NCI-H524 treated with DMSO at 0.1 percent for 48 hours (cell line): ENCODE data around the gene ZNF669.
A peak's percentile ranks its signal among the peaks of the same experiment; 100 is the strongest.
"Not testable (repeated sequence)": the region's sequence is repeated elsewhere in the genome, so short reads cannot be mapped to it uniquely, and the experiment has no call there.

Experiments
- DNase-seq: peaks from one replicate; lab custom pipeline; 2025; lab: John Stamatoyannopoulos, UW

ZNF669 gene

DNA sequence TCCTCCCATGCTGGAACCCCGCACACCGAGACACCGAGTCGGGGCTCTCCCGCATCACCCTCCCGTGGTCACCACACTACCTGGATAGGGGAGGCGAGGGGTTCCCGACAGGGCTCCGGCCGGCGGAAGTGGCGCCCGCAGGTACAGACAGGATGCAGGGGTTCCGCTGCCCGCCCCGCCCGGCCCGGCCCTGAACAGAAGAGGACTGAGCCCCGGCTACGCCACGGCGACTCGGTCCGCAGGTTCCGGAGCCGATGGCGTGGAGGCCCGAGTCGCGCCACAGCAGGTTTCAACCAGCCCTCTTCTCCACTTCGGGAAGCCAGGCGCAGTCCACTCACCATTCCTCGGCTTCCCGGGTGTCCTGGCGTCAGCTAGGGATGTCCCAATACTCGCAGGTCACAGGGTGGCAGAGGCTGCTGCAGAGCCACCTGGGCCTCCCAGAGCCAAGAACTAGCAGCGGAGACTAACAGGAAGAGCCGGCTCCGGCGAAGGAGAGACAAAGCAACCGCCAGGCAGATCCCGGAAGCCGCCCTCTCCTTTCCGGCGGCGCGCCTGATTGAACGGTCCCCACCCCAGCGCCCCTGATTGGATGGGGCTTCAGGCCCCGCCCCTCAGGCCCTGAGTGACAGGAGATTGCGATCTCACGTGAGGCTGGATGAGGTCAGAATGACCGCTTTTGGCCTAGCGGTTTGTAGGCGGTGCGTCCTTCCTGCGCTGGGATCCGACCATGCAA, at the start of gene ZNF669:
Gene ZNF669, minus strand, starts transcription at position 498 of the 733 bp plus-strand sequence. Its CDS starts 157 bp downstream, at position 341.
- DNase-seq: peak; percentile 60

DNA sequence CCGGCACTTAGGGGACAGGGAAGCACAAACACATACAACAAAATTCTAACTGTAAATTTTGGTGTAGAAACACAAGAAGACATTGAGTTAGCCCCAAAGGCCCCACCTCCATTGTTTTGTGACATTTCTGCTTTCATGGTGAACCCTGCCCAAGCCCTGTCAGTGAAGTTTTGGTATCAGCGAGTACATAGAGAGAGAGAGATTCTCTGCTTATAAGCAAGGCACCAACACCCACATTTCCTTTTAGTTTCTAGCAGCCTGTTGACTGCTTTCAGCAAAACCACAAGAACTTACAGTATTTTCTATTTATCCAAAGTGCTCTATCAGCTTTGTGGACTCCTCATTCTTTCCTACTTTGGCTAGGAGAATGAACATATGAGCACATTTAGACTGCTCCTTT, 43.6 kb upstream of the ZNF669 start:
- no peak for DNase-seq

DNA sequence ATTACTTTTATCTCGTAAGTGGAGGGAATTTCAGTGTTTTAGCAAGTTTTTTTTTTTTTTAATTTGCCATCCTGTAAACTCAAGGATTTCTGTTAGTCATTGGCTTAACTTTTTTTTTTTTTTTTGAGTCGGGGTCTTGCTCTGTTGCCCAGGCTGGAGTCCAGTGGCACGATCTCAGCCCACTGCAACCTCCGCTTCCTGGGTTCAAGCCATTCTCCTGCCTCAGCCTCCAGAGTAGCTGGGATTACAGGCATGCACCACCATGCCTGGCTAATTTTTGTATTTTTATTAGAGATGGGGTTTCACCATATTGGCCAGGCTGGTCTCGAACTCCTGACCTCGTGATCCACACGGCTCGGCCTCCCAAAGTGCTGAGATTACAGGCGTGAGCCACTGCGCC, 43.0 kb upstream of the ZNF669 start:
- not testable (repeated sequence) for DNase-seq

DNA sequence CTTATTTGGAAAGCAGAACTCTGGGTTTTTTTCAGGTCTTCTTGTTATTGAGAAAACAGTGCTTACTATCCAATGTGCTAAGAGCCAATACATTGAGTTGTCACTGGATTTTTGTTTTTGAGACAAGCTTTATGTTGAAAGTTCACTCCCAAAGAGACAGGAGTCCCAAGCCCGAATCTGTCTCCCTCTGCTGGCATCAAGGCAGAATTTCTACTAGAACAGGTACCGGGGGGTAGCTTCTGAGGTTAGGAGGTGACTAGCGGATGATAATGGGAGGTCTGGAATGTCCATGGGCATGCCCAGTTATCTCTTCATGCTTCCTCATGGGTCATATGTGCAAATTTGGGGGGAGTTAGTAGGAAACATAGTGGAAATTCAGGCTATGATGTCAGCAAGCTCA, 42.5 kb upstream of the ZNF669 start:
- no peak for DNase-seq

DNA sequence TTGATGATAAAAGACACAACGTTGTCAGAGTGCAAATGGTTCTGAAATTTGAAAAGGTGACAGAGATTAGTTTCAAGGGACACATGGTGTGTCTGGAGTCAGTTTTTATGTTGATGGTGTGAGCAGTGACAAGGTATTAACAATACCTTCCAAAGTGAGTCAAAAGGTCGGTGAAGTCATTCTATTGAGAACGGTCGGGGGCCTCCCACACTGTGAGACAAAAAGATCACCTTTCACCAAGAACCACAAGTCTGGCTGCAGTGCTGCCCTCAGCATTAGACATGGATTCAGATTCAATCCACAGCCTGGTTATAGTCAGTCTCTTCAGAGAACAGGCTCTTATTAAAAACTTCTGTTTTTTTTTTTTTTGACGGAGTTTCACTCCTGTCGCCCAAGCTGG, 41.1 kb upstream of the ZNF669 start:
- DNase-seq: no peak

DNA sequence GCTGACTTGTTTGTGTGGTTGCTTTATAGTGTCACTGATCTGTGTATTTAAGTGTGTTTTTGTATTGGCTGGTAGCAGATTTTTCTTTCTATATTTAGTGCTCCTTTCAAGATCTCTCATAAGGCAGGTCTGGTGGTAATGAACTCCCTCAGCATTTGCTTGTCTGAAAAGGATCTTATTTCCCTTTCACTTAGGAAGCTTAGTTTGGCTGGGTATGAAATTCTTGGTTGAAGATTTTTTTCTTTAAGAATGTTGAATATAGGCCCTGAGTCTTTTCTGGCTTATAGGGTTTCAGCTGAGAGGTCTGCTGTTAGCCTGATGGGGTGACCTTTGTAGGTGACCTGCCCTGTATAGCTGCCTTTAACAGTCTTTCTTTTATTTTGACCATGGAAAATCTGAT, 35.4 kb upstream of the ZNF669 start:
- DNase-seq: not testable (repeated sequence)

DNA sequence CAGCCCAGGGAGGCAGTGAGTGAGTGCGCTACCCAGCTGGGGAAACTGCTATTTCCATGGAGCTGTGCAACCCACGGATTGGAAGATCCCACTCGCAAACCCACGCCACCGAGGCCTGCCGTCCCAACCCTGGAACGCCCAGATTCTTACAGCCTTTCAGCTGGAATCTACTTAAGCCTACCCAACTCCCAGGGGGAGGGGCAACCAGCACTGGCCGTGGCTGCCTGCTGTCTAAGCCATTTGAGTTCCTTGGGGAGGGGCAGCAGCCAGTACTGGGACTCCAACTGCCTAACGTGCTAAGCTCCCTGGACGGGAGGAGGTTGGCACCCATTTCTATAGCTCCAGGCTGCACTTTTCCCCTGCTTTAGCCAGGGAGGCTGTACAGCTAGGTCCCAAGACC, 27.1 kb upstream of the ZNF669 start:
- DNase-seq: peak; percentile 63

DNA sequence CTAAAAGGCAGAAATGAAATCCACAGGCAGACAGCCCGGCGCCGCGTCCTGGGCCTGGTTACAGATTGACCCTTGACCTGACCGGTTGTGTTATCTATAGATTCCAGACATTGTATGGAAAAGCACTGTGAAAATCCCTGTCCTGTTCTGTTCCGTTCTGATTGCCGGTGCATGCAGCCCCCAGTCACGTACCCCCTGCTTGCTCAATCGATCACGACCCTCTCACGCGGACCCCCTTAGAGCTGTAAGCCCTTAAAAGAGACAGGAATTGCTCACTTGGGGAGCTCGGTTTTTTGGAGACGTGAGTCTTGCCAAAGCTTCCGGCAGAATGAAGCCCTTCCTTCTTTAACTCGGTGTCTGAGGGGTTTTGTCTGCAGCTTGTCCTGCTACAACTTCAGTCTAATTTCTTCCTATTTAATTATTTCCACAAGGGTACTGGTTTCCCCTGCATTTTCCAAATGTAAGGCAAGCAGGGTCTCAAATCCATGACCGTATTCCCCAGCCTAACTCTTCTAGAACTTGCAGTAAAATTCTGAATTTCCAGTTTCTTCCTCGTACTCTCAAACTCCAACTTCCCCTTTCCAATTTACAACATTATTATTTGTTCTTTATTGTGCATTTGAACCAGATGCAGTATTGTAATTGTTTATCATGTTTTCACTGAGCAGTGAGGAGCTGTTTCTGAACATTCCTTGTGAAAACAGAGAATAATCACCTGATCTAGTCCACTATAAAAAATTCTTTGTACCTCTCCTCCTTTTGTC, 23.5 kb upstream of the ZNF669 start:
- not testable (repeated sequence) for DNase-seq

DNA sequence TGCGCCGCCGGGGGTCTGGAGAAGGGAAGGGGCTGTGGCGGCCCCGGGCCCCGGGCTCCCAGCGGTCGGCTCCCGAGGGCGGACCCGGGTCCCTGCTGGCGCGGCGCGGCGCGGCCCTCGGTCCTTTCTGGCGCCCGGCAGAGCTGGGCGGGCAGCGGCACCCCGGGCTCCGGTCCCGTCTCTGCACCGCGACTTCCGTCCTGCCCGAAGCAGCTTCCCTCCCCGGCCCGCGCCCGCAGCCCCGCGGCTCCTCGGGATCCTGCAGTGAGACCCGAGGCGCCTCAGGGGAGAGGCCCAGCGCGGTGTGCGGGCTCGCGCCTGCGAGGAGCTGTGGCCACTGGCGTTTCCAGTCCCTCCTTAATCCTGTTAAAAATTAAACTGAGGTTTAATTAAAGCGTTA, 22.4 kb upstream of the ZNF669 start:
- not testable (repeated sequence) for DNase-seq

DNA sequence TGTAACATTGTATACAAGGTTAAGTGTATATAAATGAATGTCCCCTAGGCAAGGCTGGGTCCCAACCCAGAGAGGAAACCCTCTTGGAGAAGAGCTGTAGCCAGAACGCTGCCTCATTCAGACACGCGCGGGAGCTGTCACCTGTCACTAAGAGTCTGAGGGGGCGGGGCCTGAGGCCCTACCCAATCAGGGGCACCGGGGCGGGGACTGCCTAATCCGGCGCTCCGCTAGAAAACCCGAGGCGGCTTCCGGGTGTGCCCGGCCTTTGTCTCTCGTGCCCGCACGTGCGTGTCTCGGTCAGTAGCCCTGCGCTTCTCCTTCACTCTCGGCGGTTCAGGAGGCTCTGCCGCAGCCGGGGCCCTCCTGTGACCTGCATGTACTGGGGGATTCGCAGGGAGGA, 22.0 kb upstream of the ZNF669 start:
- not testable (repeated sequence) for DNase-seq

DNA sequence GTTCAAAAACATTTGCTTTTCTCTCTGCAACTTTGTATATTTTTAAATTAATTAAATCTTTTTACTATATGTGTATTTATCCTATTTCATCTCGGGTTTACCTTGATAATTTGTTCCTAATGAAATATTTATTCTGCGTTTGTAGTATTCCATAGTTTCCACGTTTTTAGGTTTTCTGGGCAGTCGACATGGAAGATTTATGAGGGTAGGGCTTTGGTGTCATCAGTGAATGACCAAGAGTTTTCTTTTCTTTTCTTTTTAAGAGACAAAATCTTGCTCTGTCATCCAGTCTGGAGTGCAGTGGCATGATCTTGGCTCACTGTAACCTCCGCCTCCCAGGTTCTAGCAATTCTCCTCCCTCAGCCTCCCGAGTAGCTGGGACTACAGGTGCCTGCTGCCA, 17.2 kb upstream of the ZNF669 start:
- DNase-seq: no peak

DNA sequence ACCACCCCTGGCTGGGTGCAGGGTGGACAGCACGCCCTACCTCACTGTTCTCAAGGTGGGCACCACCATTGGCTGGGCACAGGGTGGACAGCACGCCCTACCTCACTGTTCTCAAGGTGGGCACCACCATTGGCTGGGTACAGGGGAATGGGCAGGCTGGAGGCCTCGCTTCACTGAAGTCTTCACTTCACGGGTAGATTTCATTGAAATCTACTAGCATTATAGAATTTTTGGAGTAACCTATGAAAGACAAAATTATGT, 16.2 kb upstream of the ZNF669 start:
- not testable (repeated sequence) for DNase-seq

DNA sequence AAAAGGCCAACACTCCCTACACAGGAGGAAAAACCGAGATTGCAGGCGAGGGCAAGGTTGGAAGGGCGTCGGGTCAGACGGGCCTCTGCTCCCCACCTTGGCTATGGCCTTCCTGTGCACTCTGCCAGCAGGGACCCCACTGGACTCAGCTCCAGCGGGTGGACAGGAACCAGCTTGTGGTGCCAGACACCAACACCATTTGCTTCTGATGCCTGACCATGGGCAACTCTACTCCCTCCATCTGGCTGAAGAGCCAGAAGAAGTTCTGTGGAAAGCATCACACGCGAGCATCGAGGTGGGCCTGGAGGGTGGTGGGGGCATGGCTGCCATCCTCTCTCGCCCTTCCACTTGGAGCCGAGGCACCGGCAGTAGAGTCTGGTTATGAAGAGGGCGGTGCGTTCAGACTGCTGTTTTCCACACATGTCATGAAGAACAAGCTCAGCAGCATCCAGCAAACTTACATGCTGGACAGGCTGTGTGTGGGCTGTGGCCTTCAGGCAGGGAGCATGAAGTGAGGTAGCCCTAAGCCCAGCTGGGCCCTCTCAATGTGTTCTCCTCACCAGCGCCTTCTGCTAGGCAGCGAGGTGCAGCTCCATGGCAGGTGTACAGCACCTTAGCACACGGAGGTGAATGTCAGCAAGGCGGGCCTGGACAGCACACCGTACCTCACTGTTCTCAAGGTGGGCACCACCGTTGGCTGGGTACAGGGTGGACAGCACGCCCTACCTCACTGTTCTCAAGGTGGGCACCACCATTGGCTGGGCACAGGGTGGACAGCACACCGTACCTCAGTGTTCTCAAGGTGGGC, 15.6 kb upstream of the ZNF669 start:
- no peak for DNase-seq

DNA sequence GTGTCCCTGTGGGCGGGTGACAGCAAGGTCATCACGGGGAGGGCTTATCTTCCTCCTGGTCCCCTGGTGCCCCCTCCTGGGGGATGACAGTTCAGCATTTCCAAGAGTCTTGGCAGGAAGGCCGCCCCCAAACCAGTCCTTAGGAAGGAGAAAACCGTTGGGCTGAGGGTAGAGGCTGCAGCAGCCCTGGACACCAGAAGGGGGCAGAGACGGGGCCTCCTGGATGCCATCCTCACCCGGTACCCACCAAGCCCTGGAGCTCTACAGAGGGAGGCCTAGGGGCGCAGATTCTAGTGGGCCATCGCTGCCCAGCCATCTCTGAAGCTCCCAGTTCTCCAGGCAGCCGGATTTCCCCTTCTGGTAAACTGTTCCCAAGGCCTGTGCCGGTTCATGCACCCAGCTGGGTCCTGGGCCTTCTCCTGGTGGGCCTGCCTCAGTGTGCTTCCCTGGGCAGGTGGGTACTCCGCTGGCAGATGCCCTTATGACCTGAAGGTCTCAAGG, 14.8 kb upstream of the ZNF669 start:
- no peak for DNase-seq

DNA sequence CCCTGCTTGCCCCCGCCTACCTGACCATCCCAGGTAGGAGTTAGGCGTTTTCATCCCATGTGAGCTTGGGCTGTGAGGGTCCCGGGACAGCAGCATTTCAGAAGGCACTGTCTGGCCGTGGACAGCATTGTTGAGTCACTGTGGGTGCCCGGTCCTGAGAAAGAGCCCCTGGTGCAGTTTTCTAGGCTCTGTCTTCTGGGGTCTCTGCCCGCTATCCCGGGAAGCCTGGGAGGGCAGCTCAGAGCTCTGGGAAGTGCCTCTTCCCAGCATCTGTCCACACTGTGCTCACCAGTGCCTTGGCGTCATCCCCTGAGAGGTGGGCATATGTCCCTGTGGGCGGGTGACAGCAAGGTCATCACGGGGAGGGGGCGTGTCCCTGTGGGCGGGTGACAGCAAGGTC, 11.4 kb upstream of the ZNF669 start:
- no peak for DNase-seq

DNA sequence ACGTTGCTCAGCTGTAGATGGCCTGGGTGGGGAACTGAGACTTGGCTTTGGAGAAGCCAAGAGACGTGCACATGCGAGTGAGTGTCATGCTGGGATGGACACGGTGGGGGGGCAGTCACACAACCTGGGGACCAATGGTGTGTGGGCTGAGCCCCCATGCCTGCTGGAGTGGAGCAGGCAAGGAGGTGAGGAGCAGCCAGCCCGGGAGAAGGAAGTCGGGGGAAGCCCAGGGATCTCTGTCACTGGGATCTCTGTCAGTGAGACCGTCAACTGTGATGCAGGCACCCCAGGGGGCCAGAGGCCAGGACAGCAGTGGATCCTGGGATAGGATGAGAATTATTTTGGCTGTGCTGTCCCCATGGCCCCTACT, 11.0 kb upstream of the ZNF669 start:
- DNase-seq: no peak

DNA sequence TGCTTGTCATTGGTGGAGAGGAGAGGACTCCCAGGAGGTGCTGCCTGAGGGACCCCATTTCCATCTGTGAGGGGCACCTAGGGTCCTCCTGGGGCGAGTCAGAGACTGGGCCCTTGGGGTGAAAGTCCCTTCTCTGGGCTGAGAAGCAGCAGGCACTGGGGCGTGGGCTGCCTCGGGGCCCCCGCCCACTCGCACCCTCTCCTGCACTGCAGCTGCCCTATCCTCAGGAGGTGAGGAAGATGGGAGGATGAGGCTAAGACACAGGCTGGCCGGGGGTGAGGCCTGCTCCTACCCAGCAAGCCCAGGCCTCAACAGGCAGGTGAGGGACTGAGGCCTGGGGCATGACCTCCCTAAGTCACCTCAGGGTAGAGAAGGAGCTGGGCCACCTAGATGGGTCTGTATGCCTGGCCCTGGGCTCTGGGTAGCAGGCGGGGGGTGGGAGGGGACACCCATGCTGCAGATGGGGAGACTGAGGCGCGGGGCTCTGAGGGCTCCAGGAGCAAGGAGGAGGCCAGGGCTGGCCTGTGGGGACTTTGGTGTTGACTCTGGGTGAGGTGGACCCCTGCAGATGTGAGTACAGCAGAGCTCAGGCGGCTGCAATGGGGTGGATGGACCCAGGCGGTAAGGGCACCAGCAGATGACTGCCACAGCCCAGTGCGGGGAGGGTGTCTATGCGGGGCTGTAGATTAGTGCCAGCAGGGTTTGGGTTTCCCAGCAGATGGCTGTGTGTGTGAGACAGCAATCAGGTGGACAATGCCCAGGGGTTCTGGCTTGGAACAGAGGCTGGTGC, 10.4 kb upstream of the ZNF669 start:
- DNase-seq: no peak

DNA sequence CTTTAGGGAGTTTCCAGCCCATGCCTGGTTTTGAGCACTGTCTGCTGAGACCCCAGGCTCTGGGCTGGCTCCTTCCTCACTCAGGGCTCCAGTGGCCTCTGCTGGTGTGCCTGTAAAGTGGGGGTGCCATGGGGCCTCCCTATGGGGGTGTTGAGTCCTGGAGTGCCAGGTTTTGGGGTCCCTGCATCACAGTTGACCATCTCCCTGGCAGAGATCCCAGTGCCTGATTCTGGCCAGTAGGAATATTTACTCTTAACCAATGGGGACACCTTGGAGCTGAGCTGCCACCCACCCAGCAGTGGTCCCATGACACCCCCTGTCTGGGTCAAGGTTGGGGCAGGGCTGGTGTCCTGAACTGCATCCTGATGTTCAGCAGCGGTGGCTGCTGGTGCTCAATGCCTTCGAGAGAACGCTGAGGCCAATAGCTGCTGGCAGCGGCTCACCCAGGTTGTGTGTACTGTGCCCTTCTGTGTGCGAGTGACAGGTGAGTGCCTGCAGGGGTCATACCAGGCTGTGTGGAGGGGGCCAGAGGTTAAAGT, 9.6 kb upstream of the ZNF669 start:
- no peak for DNase-seq

DNA sequence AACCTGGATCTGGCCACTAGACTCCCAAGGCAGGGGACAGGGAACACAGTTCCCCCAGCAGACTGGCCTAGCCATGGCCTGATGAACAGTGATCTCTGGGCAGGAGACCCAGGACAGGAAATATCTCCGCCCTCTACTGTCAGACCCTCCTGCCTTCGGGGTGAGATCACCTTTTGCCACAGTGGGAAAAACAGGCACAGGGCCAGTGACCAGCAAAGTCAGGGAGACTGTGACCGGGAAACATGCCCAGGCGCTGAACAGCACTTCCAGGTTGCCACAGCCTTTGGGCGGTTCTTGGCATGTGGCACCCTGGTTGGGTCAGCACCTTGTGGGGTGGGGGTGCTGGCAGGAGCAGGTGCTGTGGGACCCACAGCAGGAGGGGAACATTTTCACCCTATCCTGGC, 8.9 kb upstream of the ZNF669 start:
- DNase-seq: no peak

DNA sequence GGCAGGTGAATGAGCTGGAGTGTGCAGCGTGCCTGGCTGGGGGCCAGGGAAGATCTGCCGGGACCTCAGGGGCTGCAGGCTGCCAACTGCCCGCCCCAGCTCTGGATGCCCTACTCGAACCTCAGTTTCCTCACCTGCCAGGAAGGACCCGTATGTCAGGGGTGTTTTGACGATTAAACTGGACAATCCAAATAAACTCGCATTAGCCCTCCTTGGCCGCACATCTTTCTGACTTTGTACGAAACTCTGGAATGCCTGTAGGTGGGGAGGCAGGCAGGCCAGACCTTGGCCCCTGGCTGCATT, 8.3 kb upstream of the ZNF669 start:
- no peak for DNase-seq

DNA sequence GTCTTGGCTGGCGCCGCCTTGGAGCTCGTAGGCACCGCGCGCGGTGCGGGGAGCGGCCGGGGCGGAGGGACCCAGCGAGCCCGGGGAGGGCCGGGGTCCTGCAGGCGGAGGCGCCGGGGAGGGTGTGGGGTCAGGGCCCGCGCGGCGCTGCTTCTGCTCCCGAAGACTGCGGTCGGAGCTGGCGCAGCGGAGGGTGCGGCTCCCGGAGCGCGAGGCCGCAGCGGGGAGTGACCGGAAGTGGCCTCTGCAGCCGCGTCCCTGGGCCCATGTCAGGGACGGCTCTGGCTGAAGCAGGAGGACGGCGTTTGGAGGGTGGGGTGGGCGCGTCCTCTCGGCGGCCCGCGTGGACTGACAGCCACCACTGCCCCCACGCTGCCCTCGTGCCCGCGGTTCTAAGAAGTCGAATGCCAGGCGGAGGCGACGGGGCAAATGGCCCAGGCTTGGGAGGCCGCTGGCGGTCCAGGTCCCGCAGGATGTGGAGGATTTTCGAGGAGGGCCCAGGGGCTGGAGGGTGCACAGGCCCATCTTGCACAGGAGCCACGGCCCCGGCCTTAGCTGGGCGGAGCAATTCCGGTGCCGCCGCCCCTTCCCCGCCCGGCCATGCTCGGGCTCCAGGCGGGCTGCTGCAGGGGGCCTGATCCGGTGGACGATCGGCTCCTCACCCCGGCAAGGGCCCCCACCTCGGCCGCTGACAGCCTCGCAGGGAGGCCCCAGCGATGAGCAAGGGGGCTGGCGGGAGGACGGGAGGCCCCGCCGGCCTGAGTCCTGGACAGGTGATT, 7.7 kb upstream of the ZNF669 start:
- no peak for DNase-seq
